Thoracic aorta (tissue), 2 donors: ENCODE results near the gene PAQR6. TPM values are rescaled to one million over a fixed set of nuclear protein-coding genes. Genes with fewer than 3 reads are reported as not detected.

Source experiments
- ATAC-seq: fragments of 150-250 bp; one replicate; pipeline ENCODE4 v1.8.0; 2017; ENCODE audit warnings: low read depth; ENCODE audit not compliant: insufficient number of reproducible peaks, low FRiP score
- DNase-seq: peaks from one replicate; pipeline ENCODE4 v3.0.0-alpha.2; 2020; ENCODE audit warnings: low spot score
- H3K27ac ChIP-seq, 2 donors: fragments of 200-600 bp; sonication (generic); 1 replicate in 1 of 2; 2 replicates in 1 of 2; pipeline ENCODE4 v1.5.1; 2016; ENCODE audit warnings: mild to moderate bottlenecking in 2 of 2, moderate library complexity in 2 of 2
- H3K27me3 ChIP-seq: fragments of 200-600 bp; sonication (generic); replicated peaks from 2 replicates; pipeline ENCODE4 v1.6.0; 2016; ENCODE audit warnings: mild to moderate bottlenecking; ENCODE audit not compliant: insufficient read depth
- H3K36me3 ChIP-seq: fragments of 200-600 bp; sonication (generic); one replicate; pipeline ENCODE4 v1.5.1; 2016
- H3K4me1 ChIP-seq, 2 donors: fragments of 200-600 bp; sonication (generic); 1 replicate in 1 of 2; 2 replicates in 1 of 2; pipeline versions ENCODE4 v1.5.1 to v1.6.0; 2016; ENCODE audit warnings: low read depth in 2 of 2, mild to moderate bottlenecking in 1 of 2; ENCODE audit not compliant: control insufficient read depth in 1 of 2
- H3K4me3 ChIP-seq: fragments of 200-600 bp; sonication (generic); 2 replicates; pipeline ENCODE4 v1.5.1; 2016; ENCODE audit warnings: mild to moderate bottlenecking
- H3K9me3 ChIP-seq: fragments of 200-600 bp; sonication (generic); 2 replicates; pipeline ENCODE4 v1.5.1; 2016
- CTCF ChIP-seq: fragments of 200-600 bp; sonication (generic); IDR thresholded peaks from one replicate; pipeline ENCODE4 v1.5.1; 2019; ENCODE audit warnings: antibody characterized with exemption
- total RNA-seq, 2 donors: library from RNA; depleted of rRNA; stranded (reverse); fragments of >200 nt; gene quantifications; one replicate each; pipeline versions ENCODE4 v1.1.0 to v1.2.3, GENCODE V29; 2016

The PAQR6 gene
- total RNA-seq, 2 donors from 2014 or later, result 0.27 to 2.5 TPM

GRCh38 chr1:156268336-156268735, 20.5 kb upstream of the PAQR6 start:
- Histone ChIP-seq H3K9me3 (no peaks in the 10 kb centered on the region), H3K4me1 (no peaks in the 10 kb centered on the region), H3K36me3 (peaks cover 73% of the 10 kb centered on the region), H3K27ac (no peak overlapping the region), H3K4me3 (no peak overlapping the region), H3K27me3 (no peaks in the 10 kb centered on the region)
- ATAC-seq, result no peak
- no peak for TF ChIP-seq CTCF
- DNase-seq, result no peak

- DNase-seq, result no peak
- no peak overlapping the region for H3K4me3 ChIP-seq
- peaks cover 78% of the 10 kb centered on the region for H3K36me3 ChIP-seq
- H3K27ac ChIP-seq, result no peak overlapping the region
- no peaks in the 10 kb centered on the region for H3K4me1 ChIP-seq
- ATAC-seq, result no peak
- no peak for TF ChIP-seq CTCF
- H3K9me3 ChIP-seq, result no peaks in the 10 kb centered on the region
- H3K27me3 ChIP-seq, result no peaks in the 10 kb centered on the region
Measured at GRCh38 chr1:156266051-156266450, 18.2 kb upstream of the PAQR6 start.

GRCh38 chr1:156263288-156263655, 15.4 kb upstream of the PAQR6 start:
- no peak for ATAC-seq
- no peak overlapping the region for H3K27ac ChIP-seq
- peaks cover 88% of the 10 kb centered on the region for H3K36me3 ChIP-seq

GRCh38 chr1:156262461-156263287, 14.8 kb upstream of the PAQR6 start:
- Histone ChIP-seq H3K4me3 (no peak overlapping the region), H3K36me3 (peaks cover 88% of the 10 kb centered on the region), H3K4me1 (no peaks in the 10 kb centered on the region), H3K9me3 (no peaks in the 10 kb centered on the region), H3K27me3 (no peaks in the 10 kb centered on the region), H3K27ac (no peak overlapping the region)
- no peak for DNase-seq
- TF ChIP-seq CTCF, result no peak
- ATAC-seq, result no peak

More at GRCh38 chr1:156263288-156263655, 15.4 kb upstream of the PAQR6 start:
- H3K4me1 ChIP-seq, result no peaks in the 10 kb centered on the region
- H3K9me3 ChIP-seq, result no peaks in the 10 kb centered on the region
- no peak for DNase-seq
- no peak for TF ChIP-seq CTCF
- H3K27me3 ChIP-seq, result no peaks in the 10 kb centered on the region
- no peak overlapping the region for H3K4me3 ChIP-seq

- DNase-seq (no peak), ATAC-seq (no peak)
- Histone ChIP-seq H3K4me1 (no peaks in the 10 kb centered on the region), H3K36me3 (peaks cover 78% of the 10 kb centered on the region), H3K4me3 (no peak overlapping the region), H3K9me3 (no peaks in the 10 kb centered on the region), H3K27ac (no peak overlapping the region), H3K27me3 (no peaks in the 10 kb centered on the region)
- TF ChIP-seq CTCF, result no peak
Measured at GRCh38 chr1:156260896-156261295, 13.0 kb upstream of the PAQR6 start.
